ENCODE measurements around the gene NARS2.

- no peak for TF ChIP-seq CTCF (IDR thresholded peaks at IDR 0.05; ENCODE audit: low read length)
- no peak for TF ChIP-seq EZH2 (IDR thresholded peaks at IDR 0.05; ENCODE audit: borderline replicate concordance, low read length)
Observed at GRCh38 chr11:78607696-78608095, 33.0 kb upstream of the NARS2 start.
